GM23338 (cell line): ENCODE measurements around the gene NEK4. TPM values are rescaled to one million over a fixed set of nuclear protein-coding genes. Genes with fewer than 3 reads are reported as not detected.

Source experiments
- ATAC-seq: fragments of 200-7000 bp; cut with Tn5 transposase; 3 replicates; pipeline ENCODE4 v1.9.1; 2020
- DNase-seq: peaks from one replicate; pipeline ENCODE4 v3.0.0-alpha.2; 2015; ENCODE audit warnings: low spot score
- H2AFZ ChIP-seq: fragments of 200-600 bp; sonication (generic); 2 replicates; pipeline ENCODE4 v1.8.0; 2016; ENCODE audit warnings: antibody characterized with exemption, mild to moderate bottlenecking, moderate library complexity
- H3F3A ChIP-seq: fragments of 200-600 bp; sonication (generic); replicated peaks from 2 replicates; pipeline ENCODE4 v1.8.0; 2017; ENCODE audit warnings: antibody characterized with exemption, mixed run types, low read depth
- H3K27ac ChIP-seq: fragments of 200-600 bp; sonication (generic); 2 replicates; pipeline ENCODE4 v1.6.1; 2016; ENCODE audit warnings: low read depth
- H3K27me3 ChIP-seq: fragments of 200-600 bp; sonication (generic); 2 replicates; pipeline ENCODE4 v1.8.0; 2016; ENCODE audit warnings: mild to moderate bottlenecking, mixed run types, moderate library complexity; ENCODE audit not compliant: insufficient read depth
- H3K36me3 ChIP-seq: fragments of 200-600 bp; sonication (generic); 2 replicates; pipeline ENCODE4 v1.8.0; 2016; ENCODE audit warnings: mild to moderate bottlenecking; ENCODE audit not compliant: insufficient read depth
- H3K4me1 ChIP-seq: fragments of 200-600 bp; sonication (generic); 2 replicates; pipeline ENCODE4 v1.8.0; 2016; ENCODE audit warnings: mild to moderate bottlenecking, moderate library complexity; ENCODE audit not compliant: insufficient read depth
- H3K4me2 ChIP-seq: fragments of 200-600 bp; sonication (generic); 2 replicates; pipeline ENCODE4 v1.7.1; 2017; ENCODE audit warnings: mixed run types
- H3K4me3 ChIP-seq: fragments of 200-600 bp; sonication (generic); 2 replicates; pipeline ENCODE4 v1.6.1; 2016; ENCODE audit warnings: mixed run types
- H3K79me2 ChIP-seq: fragments of 200-600 bp; sonication (generic); replicated peaks from 2 replicates; pipeline ENCODE4 v1.8.0; 2017; ENCODE audit warnings: mild to moderate bottlenecking; ENCODE audit not compliant: insufficient read depth
- H3K9me2 ChIP-seq: fragments of 200-600 bp; sonication (generic); 2 replicates; pipeline ENCODE4 v1.8.0; 2017; ENCODE audit not compliant: insufficient read depth
- H4K20me1 ChIP-seq: fragments of 200-600 bp; sonication (generic); replicated peaks from 2 replicates; pipeline ENCODE4 v1.8.0; 2017; ENCODE audit warnings: mild to moderate bottlenecking; ENCODE audit not compliant: insufficient read depth
- H3K27ac Mint-ChIP-seq: 2 replicates; pipeline ENCODE4 v1.8.0; 2020; ENCODE audit warnings: inconsistent platforms, mild to moderate bottlenecking, moderate library complexity, mixed read lengths
- H3K27me3 Mint-ChIP-seq: 3 replicates; pipeline ENCODE4 v1.8.0; 2022; ENCODE audit warnings: low read depth, mild to moderate bottlenecking, moderate library complexity, mixed read lengths, inconsistent platforms; ENCODE audit not compliant: insufficient read depth, poor library complexity
- H3K36me3 Mint-ChIP-seq: 3 replicates; pipeline ENCODE4 v1.8.0; 2021; ENCODE audit warnings: low read depth, mild to moderate bottlenecking, inconsistent platforms, moderate library complexity, mixed read lengths
- H3K4me1 Mint-ChIP-seq: 3 replicates; pipeline ENCODE4 v1.8.0; 2020; ENCODE audit warnings: mild to moderate bottlenecking, inconsistent platforms, mixed read lengths
- H3K4me3 Mint-ChIP-seq: 3 replicates; pipeline ENCODE4 v1.8.0; 2021; ENCODE audit warnings: moderate library complexity, mild to moderate bottlenecking, inconsistent platforms, mixed read lengths
- H3K9me3 Mint-ChIP-seq: 3 replicates; pipeline ENCODE4 v1.8.0; 2020; ENCODE audit warnings: moderate library complexity, mild to moderate bottlenecking, inconsistent platforms, mixed read lengths
- EZH2 ChIP-seq: fragments of 200-600 bp; sonication (generic); IDR thresholded peaks from one replicate; pipeline ENCODE4 v1.8.0; 2017; ENCODE audit warnings: antibody characterized with exemption, mild to moderate bottlenecking, low read depth; ENCODE audit not compliant: unreplicated experiment
- EZH2phosphoT487 ChIP-seq: fragments of 200-600 bp; sonication (generic); IDR thresholded peaks from one replicate; pipeline ENCODE4 v1.8.1; 2018; ENCODE audit warnings: antibody characterized with exemption; ENCODE audit not compliant: unreplicated experiment
- NANOG ChIP-seq: IDR thresholded peaks from 2 replicates; pipeline ENCODE4 v1.6.1; 2016; ENCODE audit warnings: antibody characterized with exemption, borderline replicate concordance
- POLR2AphosphoS5 ChIP-seq: IDR thresholded peaks from 2 replicates; pipeline ENCODE4 v1.6.1; 2016; ENCODE audit warnings: antibody characterized with exemption, low read depth
- STAT1 ChIP-seq: IDR thresholded peaks from one replicate; pipeline ENCODE4 v1.6.1; 2016; ENCODE audit warnings: antibody characterized with exemption; ENCODE audit not compliant: unreplicated experiment
- ZNF331 ChIP-seq: fragments of 250-450 bp; sonication (Bioruptor Pico); IDR thresholded peaks from 2 replicates; pipeline ENCODE4 v1.5.0; 2020; ENCODE audit warnings: low read depth, mild to moderate bottlenecking, moderate library complexity
- polyA plus RNA-seq: library from polyadenylated mRNA; unstranded; fragments of >200 nt; fragmentation: Nextera tagmentation; extraction: Ambion mirVana; gene quantifications from 2 replicates; pipeline ENCODE4 v1.2.1, GENCODE V29; 2016
- total RNA-seq: library from RNA; depleted of rRNA; stranded (reverse); fragments of >200 nt; shearing (Covaris generic); gene quantifications from 2 replicates; pipeline ENCODE4 v1.2.3, GENCODE V29; 2014
- TF ChIP-seq, protein P1 (sequence below): fragments of 250-450 bp; sonication (Bioruptor Pico); IDR thresholded peaks from 2 replicates; pipeline ENCODE4 v1.5.0; 2020; ENCODE audit warnings: mild to moderate bottlenecking, moderate library complexity
- TF ChIP-seq, protein P2 (sequence below): IDR thresholded peaks from 2 replicates; pipeline ENCODE4 v1.6.1; 2016; ENCODE audit warnings: antibody characterized with exemption
- TF ChIP-seq, protein P3 (sequence below): IDR thresholded peaks from one replicate; pipeline ENCODE4 v1.6.1; 2018; ENCODE audit warnings: antibody characterized with exemption; ENCODE audit not compliant: unreplicated experiment

NEK4 gene
- total and polyA plus RNA-seq, 2 experiments from 2014 or later, result 8.6 to 42.7 TPM

DNA sequence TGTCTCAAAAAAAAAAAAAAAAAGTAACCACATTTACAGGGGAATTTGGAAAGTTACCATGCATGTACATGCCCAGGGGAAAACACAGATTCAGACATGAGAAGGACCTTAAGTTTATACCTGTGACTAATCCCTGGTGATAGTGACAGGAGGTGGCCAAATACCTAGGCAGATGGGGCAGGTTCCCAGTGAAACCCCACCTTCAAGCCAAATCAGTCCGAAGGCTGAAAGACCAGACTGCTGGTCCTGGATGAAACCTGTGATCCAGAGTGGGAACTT, 49.1 kb downstream of the NEK4 start (continued):
- TF ChIP-seq, protein P1, sequence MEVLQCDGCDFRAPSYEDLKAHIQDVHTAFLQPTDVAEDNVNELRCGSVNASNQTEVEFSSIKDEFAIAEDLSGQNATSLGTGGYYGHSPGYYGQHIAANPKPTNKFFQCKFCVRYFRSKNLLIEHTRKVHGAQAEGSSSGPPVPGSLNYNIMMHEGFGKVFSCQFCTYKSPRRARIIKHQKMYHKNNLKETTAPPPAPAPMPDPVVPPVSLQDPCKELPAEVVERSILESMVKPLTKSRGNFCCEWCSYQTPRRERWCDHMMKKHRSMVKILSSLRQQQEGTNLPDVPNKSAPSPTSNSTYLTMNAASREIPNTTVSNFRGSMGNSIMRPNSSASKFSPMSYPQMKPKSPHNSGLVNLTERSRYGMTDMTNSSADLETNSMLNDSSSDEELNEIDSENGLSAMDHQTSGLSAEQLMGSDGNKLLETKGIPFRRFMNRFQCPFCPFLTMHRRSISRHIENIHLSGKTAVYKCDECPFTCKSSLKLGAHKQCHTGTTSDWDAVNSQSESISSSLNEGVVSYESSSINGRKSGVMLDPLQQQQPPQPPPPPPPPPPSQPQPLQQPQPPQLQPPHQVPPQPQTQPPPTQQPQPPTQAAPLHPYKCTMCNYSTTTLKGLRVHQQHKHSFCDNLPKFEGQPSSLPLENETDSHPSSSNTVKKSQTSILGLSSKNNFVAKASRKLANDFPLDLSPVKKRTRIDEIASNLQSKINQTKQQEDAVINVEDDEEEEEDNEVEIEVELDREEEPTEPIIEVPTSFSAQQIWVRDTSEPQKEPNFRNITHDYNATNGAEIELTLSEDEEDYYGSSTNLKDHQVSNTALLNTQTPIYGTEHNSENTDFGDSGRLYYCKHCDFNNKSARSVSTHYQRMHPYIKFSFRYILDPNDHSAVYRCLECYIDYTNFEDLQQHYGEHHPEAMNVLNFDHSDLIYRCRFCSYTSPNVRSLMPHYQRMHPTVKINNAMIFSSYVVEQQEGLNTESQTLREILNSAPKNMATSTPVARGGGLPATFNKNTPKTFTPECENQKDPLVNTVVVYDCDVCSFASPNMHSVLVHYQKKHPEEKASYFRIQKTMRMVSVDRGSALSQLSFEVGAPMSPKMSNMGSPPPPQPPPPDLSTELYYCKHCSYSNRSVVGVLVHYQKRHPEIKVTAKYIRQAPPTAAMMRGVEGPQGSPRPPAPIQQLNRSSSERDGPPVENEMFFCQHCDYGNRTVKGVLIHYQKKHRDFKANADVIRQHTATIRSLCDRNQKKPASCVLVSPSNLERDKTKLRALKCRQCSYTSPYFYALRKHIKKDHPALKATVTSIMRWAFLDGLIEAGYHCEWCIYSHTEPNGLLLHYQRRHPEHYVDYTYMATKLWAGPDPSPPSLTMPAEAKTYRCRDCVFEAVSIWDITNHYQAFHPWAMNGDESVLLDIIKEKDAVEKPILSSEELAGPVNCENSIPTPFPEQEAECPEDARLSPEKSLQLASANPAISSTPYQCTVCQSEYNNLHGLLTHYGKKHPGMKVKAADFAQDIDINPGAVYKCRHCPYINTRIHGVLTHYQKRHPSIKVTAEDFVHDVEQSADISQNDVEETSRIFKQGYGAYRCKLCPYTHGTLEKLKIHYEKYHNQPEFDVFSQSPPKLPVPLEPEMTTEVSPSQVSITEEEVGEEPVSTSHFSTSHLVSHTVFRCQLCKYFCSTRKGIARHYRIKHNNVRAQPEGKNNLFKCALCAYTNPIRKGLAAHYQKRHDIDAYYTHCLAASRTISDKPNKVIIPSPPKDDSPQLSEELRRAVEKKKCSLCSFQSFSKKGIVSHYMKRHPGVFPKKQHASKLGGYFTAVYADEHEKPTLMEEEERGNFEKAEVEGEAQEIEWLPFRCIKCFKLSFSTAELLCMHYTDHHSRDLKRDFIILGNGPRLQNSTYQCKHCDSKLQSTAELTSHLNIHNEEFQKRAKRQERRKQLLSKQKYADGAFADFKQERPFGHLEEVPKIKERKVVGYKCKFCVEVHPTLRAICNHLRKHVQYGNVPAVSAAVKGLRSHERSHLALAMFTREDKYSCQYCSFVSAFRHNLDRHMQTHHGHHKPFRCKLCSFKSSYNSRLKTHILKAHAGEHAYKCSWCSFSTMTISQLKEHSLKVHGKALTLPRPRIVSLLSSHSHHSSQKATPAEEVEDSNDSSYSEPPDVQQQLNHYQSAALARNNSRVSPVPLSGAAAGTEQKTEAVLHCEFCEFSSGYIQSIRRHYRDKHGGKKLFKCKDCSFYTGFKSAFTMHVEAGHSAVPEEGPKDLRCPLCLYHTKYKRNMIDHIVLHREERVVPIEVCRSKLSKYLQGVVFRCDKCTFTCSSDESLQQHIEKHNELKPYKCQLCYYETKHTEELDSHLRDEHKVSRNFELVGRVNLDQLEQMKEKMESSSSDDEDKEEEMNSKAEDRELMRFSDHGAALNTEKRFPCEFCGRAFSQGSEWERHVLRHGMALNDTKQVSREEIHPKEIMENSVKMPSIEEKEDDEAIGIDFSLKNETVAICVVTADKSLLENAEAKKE (CRISPR knock-in tag), result no peak

DNA sequence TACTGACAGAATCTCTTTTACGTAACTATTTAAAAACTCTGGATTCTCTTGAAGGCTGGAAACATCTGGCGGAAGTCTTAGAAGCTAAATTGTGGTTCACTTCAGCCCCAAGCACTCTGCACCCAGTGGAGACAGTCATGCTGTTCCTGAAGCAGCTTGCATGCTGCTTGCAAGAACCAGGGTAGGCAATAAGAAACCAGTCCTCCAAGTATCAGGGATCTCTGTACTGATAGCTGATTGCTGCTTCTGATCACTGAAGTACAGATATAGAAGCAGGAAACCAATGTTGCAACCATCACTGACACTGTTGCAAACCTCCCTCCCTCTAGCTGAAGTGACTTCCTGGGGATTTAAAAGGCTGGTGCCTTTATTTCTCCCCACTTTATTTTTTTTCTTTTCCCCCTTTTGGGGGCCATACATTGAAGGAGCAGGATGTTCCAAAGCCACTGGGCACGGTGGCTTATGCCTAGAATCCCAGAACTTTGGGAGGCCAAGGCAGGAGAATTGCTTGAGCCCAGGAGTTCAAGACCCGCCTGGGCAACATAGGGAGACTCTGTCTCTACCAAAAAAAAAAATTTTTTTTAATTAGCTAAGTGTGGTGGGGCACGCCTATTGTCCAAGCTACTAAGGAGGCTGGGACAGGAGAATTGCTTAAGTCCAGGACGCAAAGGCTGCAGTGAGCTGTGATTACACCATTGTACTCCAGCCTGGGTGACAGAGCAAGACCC, 49.6 kb downstream of the NEK4 start:
- DNase-seq (no peak), ATAC-seq (no peak)
- H3K4me1 Mint-ChIP-seq, result peaks cover 3% of the 10 kb centered on the region; the same call in 1 of the 3 replicates
- peaks cover 11% of the 10 kb centered on the region for H3K27me3 Mint-ChIP-seq
- no peaks in the 10 kb centered on the region for H3K79me2 ChIP-seq
- no peak overlapping the region for H3K27ac ChIP-seq
- H3K4me2 ChIP-seq, result no peak overlapping the region
- no peak overlapping the region for H3K4me3 ChIP-seq
- no peaks in the 10 kb centered on the region for H3K36me3 ChIP-seq
- H3K9me2 ChIP-seq, result no peaks in the 10 kb centered on the region
- no peaks in the 10 kb centered on the region for H3F3A ChIP-seq
- no peaks in the 10 kb centered on the region for H3K27me3 ChIP-seq
- no peaks in the 10 kb centered on the region for H4K20me1 ChIP-seq
- H3K9me3 Mint-ChIP-seq, result no peaks in the 10 kb centered on the region; the same call in 2 of the 3 replicates
- H3K27ac Mint-ChIP-seq, result no peak overlapping the region
- no peak overlapping the region for H2AFZ ChIP-seq
- peaks cover 7% of the 10 kb centered on the region for H3K36me3 Mint-ChIP-seq
- H3K4me3 Mint-ChIP-seq, result no peak overlapping the region
- H3K4me1 ChIP-seq, result no peaks in the 10 kb centered on the region
- TF ChIP-seq ZNF331 (CRISPR knock-in tag) (no peak), NANOG (no peak), POLR2AphosphoS5 (no peak), STAT1 (no peak), EZH2 (no peak), EZH2phosphoT487 (no peak)
- TF ChIP-seq, protein P2, sequence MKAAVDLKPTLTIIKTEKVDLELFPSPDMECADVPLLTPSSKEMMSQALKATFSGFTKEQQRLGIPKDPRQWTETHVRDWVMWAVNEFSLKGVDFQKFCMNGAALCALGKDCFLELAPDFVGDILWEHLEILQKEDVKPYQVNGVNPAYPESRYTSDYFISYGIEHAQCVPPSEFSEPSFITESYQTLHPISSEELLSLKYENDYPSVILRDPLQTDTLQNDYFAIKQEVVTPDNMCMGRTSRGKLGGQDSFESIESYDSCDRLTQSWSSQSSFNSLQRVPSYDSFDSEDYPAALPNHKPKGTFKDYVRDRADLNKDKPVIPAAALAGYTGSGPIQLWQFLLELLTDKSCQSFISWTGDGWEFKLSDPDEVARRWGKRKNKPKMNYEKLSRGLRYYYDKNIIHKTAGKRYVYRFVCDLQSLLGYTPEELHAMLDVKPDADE, result no peak
- TF ChIP-seq, protein P3, sequence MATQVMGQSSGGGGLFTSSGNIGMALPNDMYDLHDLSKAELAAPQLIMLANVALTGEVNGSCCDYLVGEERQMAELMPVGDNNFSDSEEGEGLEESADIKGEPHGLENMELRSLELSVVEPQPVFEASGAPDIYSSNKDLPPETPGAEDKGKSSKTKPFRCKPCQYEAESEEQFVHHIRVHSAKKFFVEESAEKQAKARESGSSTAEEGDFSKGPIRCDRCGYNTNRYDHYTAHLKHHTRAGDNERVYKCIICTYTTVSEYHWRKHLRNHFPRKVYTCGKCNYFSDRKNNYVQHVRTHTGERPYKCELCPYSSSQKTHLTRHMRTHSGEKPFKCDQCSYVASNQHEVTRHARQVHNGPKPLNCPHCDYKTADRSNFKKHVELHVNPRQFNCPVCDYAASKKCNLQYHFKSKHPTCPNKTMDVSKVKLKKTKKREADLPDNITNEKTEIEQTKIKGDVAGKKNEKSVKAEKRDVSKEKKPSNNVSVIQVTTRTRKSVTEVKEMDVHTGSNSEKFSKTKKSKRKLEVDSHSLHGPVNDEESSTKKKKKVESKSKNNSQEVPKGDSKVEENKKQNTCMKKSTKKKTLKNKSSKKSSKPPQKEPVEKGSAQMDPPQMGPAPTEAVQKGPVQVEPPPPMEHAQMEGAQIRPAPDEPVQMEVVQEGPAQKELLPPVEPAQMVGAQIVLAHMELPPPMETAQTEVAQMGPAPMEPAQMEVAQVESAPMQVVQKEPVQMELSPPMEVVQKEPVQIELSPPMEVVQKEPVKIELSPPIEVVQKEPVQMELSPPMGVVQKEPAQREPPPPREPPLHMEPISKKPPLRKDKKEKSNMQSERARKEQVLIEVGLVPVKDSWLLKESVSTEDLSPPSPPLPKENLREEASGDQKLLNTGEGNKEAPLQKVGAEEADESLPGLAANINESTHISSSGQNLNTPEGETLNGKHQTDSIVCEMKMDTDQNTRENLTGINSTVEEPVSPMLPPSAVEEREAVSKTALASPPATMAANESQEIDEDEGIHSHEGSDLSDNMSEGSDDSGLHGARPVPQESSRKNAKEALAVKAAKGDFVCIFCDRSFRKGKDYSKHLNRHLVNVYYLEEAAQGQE, result no peak
